NCI-H1048 (cell line): ENCODE measurements around the gene RXYLT1.

Experiments used
- DNase-seq: peaks from one replicate; lab custom pipeline; 2025; lab: John Stamatoyannopoulos, UW

RXYLT1 gene

DNA sequence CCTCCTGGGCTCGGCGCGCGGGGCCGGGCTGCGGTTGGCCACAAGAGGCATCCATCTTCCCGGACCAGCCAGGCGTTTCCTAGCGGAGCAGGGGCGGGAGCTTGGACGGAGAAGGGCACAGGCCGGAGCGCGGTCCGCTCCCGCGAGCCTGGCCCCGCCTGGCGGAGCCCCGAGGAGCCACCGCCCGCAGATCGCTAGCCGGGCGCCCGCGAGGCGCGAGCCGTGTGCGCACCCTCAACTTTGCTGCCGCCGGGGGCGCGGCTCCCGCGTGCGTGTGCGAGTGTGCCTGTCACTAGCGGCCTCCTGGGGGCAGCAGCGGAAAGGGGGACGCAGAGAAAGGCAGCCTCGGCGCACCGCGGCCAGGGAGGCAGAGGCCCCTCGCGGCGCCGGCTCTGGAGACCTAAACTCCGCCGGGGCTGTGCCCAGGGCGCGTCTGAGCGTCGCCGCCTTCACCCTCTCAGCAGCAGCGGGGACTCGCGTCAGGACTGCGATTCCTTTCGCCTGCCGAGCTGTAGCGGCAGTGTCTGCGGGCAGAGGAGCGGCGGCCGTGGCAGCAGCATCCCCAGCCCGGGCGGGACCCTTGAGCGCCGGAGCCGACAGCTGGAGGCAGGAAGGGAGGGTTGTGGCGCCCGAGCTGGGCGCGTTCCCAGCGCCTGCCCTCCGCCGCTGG is 64.1 kb downstream of the RXYLT1 start:
- DNase-seq: peak; percentile 61

DNA sequence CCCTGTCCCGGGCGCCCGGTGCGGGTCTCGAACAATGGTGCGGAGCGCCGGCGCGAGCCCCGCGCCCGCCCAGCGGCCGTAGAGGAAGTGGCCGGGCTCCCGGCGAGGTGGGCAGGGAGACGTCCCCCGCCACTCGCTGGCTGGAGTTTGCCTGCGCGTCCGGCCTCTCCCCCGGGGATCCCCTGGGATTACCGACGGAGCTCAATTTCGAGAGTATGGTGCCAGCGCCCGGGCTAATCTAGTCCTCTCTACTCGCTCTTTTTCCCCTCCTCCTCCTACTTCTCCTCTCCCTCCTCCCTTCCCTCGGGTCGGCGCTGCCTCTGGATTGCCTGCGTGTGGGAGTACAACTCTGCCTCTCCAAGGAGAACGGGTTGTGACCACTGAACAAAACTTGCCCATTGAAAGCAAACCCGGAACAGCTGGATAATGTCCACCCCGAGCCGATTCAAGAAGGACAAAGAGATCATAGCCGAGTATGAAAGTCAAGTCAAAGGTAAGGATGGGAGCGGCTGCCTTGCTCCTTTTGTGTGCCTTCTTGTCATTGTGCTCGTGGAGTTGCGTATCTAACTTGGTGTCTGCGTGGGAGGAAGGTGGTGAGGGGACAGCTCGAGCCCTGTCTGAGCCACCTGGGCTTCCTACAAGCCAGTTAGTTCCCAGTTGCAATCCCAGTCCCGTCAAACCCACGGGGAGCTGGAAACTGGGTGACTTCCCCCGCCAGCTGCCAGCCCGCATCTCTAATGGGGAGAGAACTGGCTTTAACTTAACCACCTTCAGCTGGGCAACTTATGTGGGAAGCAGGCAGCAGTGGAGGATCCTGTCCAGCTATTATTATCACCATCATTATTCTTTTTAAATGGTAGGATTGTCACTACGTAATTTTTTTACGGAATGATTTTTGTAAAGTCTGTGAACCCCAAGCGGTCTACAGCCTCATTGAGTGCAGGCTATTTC is 65.0 kb downstream of the RXYLT1 start, which contains the start of gene SRGAP1:
Gene SRGAP1, plus strand, starts transcription at position 310 of the 951 bp plus-strand sequence. Its CDS starts 117 bp downstream, at position 427.
- DNase-seq: no peak

DNA sequence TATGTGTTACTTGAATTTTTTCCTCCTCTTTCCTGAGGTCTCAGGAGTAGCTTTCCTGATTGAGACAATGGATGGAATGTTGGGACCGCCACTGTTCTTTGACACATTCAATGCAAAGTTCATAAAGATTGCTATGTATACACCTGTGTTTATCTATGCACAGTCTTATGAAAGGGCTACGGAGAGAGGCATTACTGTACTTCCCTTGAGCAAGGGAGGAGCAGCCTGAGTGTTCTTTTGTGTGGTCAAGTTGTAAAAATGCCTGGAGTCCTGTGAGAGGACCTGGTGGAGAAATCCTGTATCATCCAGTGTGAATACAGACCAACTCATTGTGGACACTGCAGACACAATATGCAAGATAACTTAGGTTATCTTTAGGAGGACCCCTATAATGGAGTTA is 66.0 kb downstream of the RXYLT1 start:
- no peak for DNase-seq

DNA sequence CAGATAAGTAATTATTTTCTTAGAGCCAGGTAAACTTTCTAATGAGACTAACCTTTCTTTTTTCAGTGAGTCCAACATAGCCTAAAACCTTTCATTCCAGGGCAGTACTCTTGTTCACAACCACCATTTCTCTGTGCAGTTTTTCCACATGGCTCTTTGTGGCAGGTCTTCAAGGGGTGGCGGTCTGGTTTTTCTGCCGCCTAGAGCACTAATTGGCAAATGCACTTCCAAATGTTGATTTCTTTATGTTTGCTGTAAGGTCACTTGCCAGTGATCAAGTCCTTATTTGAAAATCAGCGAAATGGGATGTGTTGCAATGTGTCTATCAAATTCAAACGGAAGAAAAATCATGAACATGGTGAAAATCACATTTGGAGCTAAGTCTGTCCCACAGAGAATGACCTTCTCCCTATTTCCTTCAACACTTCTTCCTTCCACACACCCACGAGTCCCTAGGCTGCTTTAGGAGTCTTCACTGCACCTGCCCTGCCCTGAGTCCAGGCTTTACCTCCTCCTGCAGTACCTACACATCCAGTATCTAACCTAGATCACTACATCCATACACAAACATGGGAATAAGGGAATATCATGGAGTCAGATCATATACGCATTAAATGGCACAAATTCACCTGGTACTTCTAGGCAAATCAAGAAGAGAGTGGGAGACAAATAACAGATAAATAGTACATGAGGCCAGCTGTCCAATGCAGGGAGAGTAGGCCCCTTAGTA is 66.7 kb downstream of the RXYLT1 start:
- no peak for DNase-seq

DNA sequence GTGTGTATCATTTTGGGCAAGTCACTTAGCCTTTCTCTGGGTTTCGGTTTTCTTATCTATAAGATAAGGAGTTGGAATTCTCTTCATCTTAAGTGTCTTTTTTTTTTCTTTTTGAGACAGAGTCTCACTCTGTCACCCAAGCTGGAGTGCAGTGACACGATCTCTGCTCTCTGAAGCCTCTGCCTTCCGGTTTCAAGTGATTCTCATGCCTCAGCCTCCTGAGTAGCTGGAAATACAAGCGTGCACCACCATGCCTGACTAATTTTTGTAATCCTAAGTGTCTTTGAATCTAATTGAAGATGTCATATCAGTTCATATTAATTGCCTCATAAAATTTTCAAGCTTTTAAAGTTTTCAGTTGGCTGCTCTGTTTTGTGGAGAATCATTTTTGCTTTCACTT is 68.7 kb downstream of the RXYLT1 start:
- DNase-seq: no peak

DNA sequence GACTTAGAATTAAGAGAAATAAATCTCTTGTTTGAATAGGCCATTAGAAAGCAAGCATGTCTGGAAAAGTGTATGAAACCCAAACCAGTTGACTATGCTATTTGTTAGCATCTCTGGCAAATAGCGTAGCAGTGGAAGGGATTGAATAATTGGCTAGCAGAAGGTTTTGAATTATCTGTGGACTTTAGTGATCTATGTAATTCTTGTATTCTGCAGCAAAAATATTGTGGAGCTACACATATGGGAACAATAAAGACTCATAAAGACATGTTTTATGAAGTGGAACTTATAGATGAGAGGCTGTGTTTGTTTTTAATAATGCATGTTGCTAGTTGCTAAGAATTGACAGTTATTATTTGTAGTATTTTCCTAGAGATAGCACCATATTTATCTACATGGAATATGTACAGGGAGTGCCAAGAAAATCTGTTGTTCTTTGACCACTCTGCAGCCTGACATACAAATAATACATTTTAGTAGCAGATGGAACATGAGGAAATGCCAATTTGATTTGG is 69.5 kb downstream of the RXYLT1 start:
- DNase-seq: no peak

DNA sequence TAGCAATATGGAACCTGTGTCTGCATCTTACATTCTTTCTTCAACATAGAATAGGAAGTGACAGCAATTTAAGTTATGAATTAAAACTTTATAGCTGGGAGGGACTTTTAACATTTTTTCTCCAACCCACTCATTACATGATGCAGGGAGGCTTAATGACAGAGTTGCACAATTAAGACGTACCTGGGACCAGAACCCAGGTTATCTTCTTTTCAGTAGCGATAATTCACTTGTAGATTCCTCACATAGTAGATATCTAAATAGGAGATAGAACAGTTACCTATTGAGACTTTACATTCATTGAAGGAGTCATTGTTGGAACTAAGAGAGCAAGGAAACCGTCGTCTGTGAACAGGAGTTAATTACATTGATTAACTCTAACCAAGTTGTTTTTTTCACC is 69.9 kb downstream of the RXYLT1 start:
- DNase-seq: no peak

DNA sequence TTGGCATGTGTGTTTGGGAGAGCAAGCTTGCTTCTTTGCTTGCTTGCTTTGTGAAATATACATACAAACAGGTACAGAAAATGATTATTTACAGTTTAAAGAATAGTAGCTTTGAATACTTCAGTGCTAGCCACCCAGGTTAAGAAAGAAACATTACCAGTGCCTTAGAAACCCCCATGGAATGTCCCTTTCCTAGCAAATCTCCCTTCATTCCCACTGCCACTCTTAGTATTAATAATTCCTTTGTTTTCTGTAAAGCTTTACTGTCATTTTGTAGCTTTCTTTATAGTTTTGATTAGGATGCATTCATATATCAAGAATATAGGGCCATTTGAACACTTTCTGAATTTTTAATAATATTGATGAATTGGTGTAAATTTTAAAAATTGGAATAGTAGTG is 74.3 kb downstream of the RXYLT1 start:
- DNase-seq: no peak

DNA sequence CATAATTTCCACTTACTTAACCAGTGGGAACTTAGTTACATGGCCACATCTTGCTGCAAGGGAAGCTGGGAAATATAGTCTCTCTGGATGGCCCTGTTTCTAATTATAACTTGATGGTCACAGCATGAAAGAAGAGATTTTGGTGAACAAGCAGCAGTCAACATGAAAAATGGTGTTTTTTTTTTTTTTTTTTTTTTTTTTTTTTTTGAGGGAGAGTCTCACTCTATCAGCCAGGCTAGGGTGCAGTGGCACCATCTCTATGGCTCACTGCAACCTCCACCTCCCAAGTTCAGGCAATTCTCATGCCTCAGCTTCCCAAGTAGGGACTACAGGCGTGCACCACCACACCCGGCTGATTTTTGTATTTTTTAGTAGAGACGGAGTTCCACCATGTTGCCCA is 75.6 kb downstream of the RXYLT1 start:
- DNase-seq: no peak

DNA sequence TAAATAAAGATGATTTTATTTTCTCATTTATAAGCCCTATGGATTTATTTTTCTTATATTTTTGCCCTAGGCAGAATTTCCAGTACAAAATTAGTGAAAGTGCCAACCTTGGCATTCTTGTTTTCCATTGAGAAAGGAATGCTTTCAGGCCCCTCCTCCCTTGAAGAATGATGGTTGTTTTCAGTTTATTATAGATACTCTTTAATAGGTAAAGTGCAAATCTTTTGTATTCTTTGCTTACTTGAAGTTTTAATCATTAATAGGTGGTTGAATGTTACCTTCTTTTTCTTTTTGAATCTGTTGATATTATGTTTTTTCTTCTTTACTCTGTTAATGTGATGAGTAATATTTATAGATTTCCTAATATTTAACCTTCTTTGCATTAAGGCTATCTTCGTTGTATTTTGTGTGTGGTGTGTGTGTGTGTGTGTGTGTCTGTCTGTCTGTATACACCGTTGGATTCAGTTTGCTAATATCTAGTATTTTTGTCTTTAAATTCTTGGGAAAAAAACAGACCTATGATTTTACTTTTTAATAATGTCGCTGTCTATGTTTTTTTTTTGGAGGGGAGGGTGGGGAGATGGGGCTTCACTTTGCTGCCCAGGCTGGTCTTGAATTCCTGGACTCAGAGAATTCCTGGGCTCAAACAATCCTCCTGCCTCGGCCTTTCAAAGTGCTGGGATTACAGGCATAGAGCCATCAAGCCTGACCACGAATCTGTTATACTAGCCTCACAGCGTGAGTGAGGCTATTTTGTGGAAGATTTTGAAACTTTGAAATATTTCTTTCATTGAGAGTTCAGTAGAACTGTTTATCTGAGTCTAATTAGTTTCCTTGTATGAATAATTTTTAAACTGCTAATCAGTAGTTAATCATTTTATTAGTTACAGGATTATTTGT is 78.3 kb downstream of the RXYLT1 start:
- DNase-seq: no peak
